GM21576 (cell line): Measurements from ENCODE around the gene TFEB.

ENCODE experiments used
- ATAC-seq: cut with Tn5 transposase; IDR thresholded peaks from one replicate; pipeline ENCODE4 v1.9.1; 2021; ENCODE audit warnings: mild to moderate bottlenecking, moderate library complexity; ENCODE audit not compliant: unreplicated experiment

The TFEB gene

GRCh38 chr6:41677124-41677921 is 58.1 kb downstream of the TFEB start:
- ATAC-seq = no peak

GRCh38 chr6:41676431-41676830 is 59.0 kb downstream of the TFEB start:
- ATAC-seq = no peak

DNA sequence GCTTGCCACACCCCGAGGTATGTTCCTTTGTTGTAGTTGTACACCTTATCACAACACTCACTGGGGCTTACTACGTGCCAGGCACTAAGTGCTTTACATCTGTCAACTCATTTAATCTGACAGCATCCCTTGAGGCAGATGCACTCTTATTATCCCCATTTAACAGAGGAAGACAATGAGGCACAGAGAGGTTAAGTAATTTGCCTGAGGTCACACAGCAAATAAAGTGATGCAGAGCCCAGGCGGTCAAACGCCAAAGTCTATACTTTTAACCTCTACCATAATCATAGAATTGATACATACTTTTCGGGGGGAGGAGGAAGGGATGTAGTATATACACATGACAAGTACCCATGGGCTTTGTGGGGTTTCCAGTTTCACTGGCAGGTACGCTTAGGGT is 59.4 kb downstream of the TFEB start:
- no peak for ATAC-seq

- no peak for ATAC-seq
Observed at GRCh38 chr6:41675176-41675775, 60.1 kb downstream of the TFEB start.

DNA sequence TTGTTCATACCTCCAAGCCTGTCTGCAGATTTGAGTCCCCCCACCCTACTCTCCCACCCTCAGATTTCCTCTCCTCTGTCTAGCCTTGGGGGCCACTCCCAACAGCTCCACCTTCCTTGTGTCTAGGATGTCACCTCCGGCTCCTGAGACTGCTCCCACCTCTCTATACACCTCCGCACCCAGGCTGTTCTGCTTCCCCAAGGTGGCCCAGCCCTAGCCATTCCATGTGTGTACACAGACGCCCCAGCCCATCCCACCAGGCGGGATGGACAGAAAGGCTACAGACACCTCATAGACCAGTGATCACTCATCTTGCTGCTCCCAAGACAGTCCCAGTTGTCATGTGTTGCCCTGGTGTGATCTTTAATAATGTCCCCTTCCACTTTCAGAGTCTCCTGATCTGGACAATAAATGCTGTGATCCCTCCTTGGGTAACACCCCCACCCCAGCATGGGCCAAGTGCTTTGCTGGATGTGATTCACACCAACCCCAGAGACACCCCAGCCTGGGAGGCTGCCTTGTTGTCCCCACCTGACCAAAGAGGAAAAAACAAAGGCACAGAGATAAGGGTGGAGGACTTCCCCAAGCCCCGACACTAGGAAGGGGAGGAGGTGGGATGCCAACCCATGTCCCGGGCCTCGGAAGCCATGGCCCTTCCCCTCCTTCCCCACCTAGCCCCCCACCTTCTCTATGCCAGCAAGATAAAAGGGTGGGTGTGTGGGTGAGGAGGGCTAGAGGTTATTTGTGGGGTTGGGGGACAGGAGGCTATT is 61.0 kb downstream of the TFEB start:
- ATAC-seq = no peak

GRCh38 chr6:41673704-41674000 is 61.8 kb downstream of the TFEB start:
- no peak for ATAC-seq

DNA sequence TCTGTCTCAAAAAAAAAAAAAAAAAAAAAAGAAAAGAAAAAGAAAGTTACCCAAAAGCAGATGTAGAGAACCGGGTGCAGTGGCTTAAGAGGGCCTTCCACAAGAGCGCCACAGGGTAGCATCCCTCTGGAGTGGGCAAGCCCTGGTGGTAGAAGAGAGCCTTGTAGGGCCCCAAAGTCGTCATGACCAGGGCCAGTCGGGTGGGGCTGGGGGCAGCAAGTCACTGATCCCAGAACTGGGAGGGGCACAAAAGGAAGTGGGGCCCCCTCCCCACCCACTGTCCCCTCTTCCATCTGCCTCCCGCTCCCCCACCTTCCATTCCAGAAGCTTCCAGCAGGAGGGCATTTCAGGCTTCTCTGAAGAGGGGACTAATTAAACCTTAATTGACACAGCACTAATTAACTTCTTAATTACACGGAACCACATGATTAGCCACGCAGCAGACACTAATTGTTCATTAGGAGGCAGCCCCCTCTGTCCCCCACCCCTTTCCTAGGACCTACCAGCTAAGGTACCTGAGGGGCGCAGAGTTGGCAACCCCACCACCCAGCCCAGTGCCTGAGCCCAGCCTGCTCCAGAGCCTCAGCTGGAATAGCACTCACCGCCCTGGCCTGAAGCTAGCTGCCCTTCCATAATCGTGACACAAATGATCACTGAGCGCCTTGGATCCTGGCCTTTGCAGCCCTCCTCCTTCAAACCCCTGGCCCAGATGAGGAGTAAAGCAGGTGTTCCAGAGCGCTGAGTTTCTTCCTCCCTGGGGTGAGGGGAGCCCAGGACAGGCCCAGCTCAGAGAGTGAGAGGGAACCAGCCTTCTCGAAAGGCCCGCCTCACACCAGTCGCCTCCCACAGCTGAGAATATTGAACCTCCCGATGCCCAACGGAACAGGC is 62.3 kb downstream of the TFEB start:
- ATAC-seq = no peak

GRCh38 chr6:41672016-41672415 is 63.4 kb downstream of the TFEB start:
- ATAC-seq = no peak

DNA sequence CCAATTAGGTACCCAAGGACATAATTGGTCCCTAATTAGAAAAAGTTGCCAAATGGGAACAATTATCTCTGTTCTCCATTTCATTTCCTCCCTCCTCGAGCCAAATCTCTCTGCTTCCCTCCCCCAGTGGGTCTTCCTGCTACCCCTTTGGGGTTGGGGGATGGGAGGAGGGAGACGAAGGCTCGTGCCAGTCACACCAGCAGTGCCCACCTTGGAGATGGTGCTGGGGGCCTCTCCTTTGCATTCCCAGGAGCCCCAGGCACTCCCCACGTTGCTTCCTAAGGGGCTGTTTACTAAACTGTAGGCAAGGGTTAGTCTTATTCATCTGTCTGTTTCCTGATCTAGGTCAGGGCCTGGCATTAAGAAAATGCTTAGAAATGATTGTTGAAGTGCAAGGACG is 64.0 kb downstream of the TFEB start:
- ATAC-seq = no peak

GRCh38 chr6:41670703-41671360 is 64.6 kb downstream of the TFEB start:
- no peak for ATAC-seq

GRCh38 chr6:41668968-41669367 is 66.4 kb downstream of the TFEB start:
- no peak for ATAC-seq

- ATAC-seq = no peak
Observed at GRCh38 chr6:41667195-41667594, 68.2 kb downstream of the TFEB start.

- no peak for ATAC-seq
Observed at GRCh38 chr6:41664271-41664670, 71.1 kb downstream of the TFEB start.

GRCh38 chr6:41663568-41663967 is 71.8 kb downstream of the TFEB start:
- no peak for ATAC-seq

GRCh38 chr6:41659935-41660334 is 75.5 kb downstream of the TFEB start:
- ATAC-seq = no peak

DNA sequence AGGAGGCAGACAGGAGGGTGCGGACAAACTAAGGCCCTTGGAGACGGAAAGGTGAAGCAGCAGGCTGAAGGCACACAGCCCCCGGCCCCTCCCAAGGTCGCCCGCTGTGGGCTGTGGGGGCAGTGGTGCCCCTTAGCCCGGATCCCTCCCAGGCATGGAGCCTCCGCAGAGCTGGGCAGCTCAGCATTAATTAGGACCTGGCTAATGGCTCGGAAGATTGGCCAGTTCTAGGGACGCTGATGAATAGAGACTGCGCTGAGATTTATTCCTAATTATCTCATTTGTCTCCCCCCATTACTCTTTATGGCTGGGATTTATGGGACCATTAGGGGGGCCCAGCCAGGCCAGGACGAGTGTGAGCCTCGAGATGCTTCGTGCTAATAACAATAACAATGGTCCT is 76.8 kb downstream of the TFEB start:
- ATAC-seq = no peak

GRCh38 chr6:41657131-41658094 is 78.0 kb downstream of the TFEB start:
- no peak for ATAC-seq

GRCh38 chr6:41656002-41656691 is 79.3 kb downstream of the TFEB start:
- no peak for ATAC-seq

GRCh38 chr6:41655646-41656001 is 79.8 kb downstream of the TFEB start:
- ATAC-seq = no peak
